Measurements from ENCODE around the gene OR2A2. TPM values are rescaled to one million over a fixed set of nuclear protein-coding genes. Genes with fewer than 3 reads are reported as not detected.

Gene OR2A2
- total and polyA plus RNA-seq, 2 donors (not counting 3 experiments of a cell fraction or from before 2014, with no cell fraction given), result not detected

GRCh38 chr7:144142187-144142586 is 32.8 kb downstream of the OR2A2 start:
- Histone ChIP-seq H3K9ac (replicated peaks; ENCODE audit: extremely low read depth, insufficient read depth, low read length) (no peak overlapping the region), H3K27ac (ENCODE audit: insufficient read depth, low read depth, low read length) (no peak overlapping the region), H3K4me1 (ENCODE audit: control insufficient read depth, extremely low read depth, insufficient read depth, low read length) (no peaks in the 10 kb centered on the region), H3K27me3 (ENCODE audit: control insufficient read depth in 2 of 2, insufficient read depth in 2 of 2, low read length in 2 of 2) (peaks cover 2% of the 10 kb centered on the region in 2 experiments), H3K9me1 (replicated peaks; ENCODE audit: control insufficient read depth, extremely low read depth, insufficient read depth, low read length) (no peaks in the 10 kb centered on the region), H3K36me3 (ENCODE audit: control insufficient read depth in 2 of 2, extremely low read depth in 1 of 2, insufficient read depth in 2 of 2, low read length in 2 of 2) (no peaks in the 10 kb centered on the region), H3K79me2 (ENCODE audit: control insufficient read depth, insufficient read depth, low read length) (no peaks in the 10 kb centered on the region), H4K20me1 (replicated peaks; ENCODE audit: control insufficient read depth, extremely low read depth, insufficient read depth, low read length) (no peaks in the 10 kb centered on the region), H3K4me3 (replicated peaks in 1 of 3; ENCODE audit: insufficient read depth in 1 of 3, low read depth in 1 of 3, low read length in 3 of 3) (no peak overlapping the region), H3K4me2 (ENCODE audit: insufficient read depth, low read length) (no peak overlapping the region), H2AFZ (ENCODE audit: low read depth, low read length) (no peak overlapping the region), H3K9me3 (replicated peaks; ENCODE audit: control insufficient read depth, insufficient read depth, low read length) (no peaks in the 10 kb centered on the region)
- ChIA-PET CTCF (interaction anchor here (2.6 kb wide), 1 partner anchor 14 kb away, joined by 12 read pairs; no protein-coding TSS in a partner anchor), POLR2A (no interaction called here)
- TF ChIP-seq MYC (IDR thresholded peaks at IDR 0.05; ENCODE audit: low read depth, low read length) (no peak), POLR2A (IDR thresholded peaks at IDR 0.05; ENCODE audit: low read depth, low read length) (no peak), CTCF (IDR thresholded peaks at IDR 0.05; ENCODE audit: extremely low read depth in 1 of 2, insufficient read depth in 1 of 2, low read depth in 1 of 2, low read length in 2 of 2) (no peak), FOS (IDR thresholded peaks at IDR 0.05; ENCODE audit: borderline replicate concordance, insufficient read depth, low read length) (no peak), GATA2 (IDR thresholded peaks at IDR 0.05; ENCODE audit: insufficient read depth, insufficient read length, low read depth, low read length) (no peak), EZH2 (IDR thresholded peaks at IDR 0.05; ENCODE audit: borderline replicate concordance, low read depth, low read length, severe bottlenecking) (no peak), MAX (IDR thresholded peaks at IDR 0.05; ENCODE audit: insufficient read depth, insufficient read length) (no peak), JUN (IDR thresholded peaks at IDR 0.05; ENCODE audit: borderline replicate concordance, insufficient read depth, insufficient read length, low read depth) (no peak), POLR2AphosphoS5 (IDR thresholded peaks at IDR 0.05; ENCODE audit: insufficient read depth, low read depth, low read length) (no peak)
- dilution Hi-C loops (cut with MboI; ENCODE audit: extremely low pct_ligation_motif_present, low sequenced_read_pairs) (no loop called here), intact Hi-C loops (cut with micrococcal nuclease) (no loop called here)
- no peak for DNase-seq (ENCODE audit: low read depth, low spot score)
- FAIRE-seq, result no peak
- BruUV-seq (replicated peaks), result no TSS peak

Data from endothelial cell of umbilical vein (primary cell).